Measurements from ENCODE around the gene RPL35A. TPM values are rescaled to one million over a fixed set of nuclear protein-coding genes. Genes with fewer than 3 reads are reported as not detected.
"Not testable (repeated sequence)": the region's sequence is repeated elsewhere in the genome, so short reads cannot be mapped to it uniquely, and the experiment has no call there.

Gene RPL35A
- total and polyA plus RNA-seq, 3 experiments from 2014 or later: 1,301 to 1,628 (median 1,320) TPM

- Histone ChIP-seq H3K27me3 (ENCODE audit: insufficient read depth, low read length, poor library complexity, severe bottlenecking) (no peaks in the 10 kb centered on the region), H3K4me1 (ENCODE audit: insufficient read depth, low read length) (no peaks in the 10 kb centered on the region), H3K27ac (ENCODE audit: low read depth, low read length) (no peak overlapping the region), H3K4me3 (ENCODE audit: low read length) (no peak overlapping the region), H3K36me3 (ENCODE audit: insufficient read depth, low read length) (no peaks in the 10 kb centered on the region), H3K9me3 (ENCODE audit: low read length) (no peaks in the 10 kb centered on the region)
- no peak for DNase-seq
- peaks cover 0 to 1% of the 10 kb centered on the region in 2 donors for H3K27me3 Mint-ChIP-seq
- CTCF ChIA-PET: no interaction called here
- H3K4me1 Mint-ChIP-seq: peaks cover 0 to 6% (median 0%) of the 10 kb centered on the region in 3 donors
- H3K4me3 Mint-ChIP-seq: peak overlapping the region; percentile 21 to 87 (median 64)
- POLR2A ChIA-PET: no interaction called here
- peaks cover 0 to 8% (median 8%) of the 10 kb centered on the region in 3 donors for H3K36me3 Mint-ChIP-seq
- no peaks in the 10 kb centered on the region for H3K9me3 Mint-ChIP-seq
- H3K27ac Mint-ChIP-seq: peak overlapping the region in 6 of 8 donors; percentile 37 to 86 (median 68)
Observed at GRCh38 chr3:197912741-197913476, 37.1 kb upstream of the RPL35A start.

- Histone ChIP-seq H3K36me3 (ENCODE audit: insufficient read depth, low read length) (no peaks in the 10 kb centered on the region), H3K27ac (ENCODE audit: low read depth, low read length) (no peak overlapping the region), H3K4me1 (ENCODE audit: insufficient read depth, low read length) (no peaks in the 10 kb centered on the region), H3K4me3 (ENCODE audit: low read length) (no peak overlapping the region), H3K9me3 (ENCODE audit: low read length) (no peaks in the 10 kb centered on the region), H3K27me3 (ENCODE audit: insufficient read depth, low read length, poor library complexity, severe bottlenecking) (no peaks in the 10 kb centered on the region)
- peak overlapping the region in 2 of 8 donors; percentile 11 to 69 for H3K27ac Mint-ChIP-seq
- DNase-seq: no peak
- no peaks in the 10 kb centered on the region for H3K9me3 Mint-ChIP-seq
- ChIA-PET POLR2A (no interaction called here), CTCF (interaction anchor here (1.9 kb wide), 1 partner anchor 8 kb away, joined by 5 read pairs; no protein-coding TSS in a partner anchor)
- H3K4me1 Mint-ChIP-seq: peaks cover 0 to 6% (median 0%) of the 10 kb centered on the region in 3 donors
- H3K27me3 Mint-ChIP-seq: peaks cover 0 to 1% of the 10 kb centered on the region in 2 donors
- peaks cover 0 to 8% (median 8%) of the 10 kb centered on the region in 3 donors for H3K36me3 Mint-ChIP-seq
- H3K4me3 Mint-ChIP-seq: peak overlapping the region in 3 of 7 donors; percentile 11 to 82 (median 64)
Observed at GRCh38 chr3:197913641-197914380, 36.2 kb upstream of the RPL35A start.

GRCh38 chr3:197921429-197922275, 28.3 kb upstream of the RPL35A start:
- H3K36me3 ChIP-seq (ENCODE audit: insufficient read depth, low read length); CTCF ChIA-PET; POLR2A ChIA-PET; H3K4me1 Mint-ChIP-seq; H3K9me3 ChIP-seq (ENCODE audit: low read length); H3K27me3 Mint-ChIP-seq; H3K4me1 ChIP-seq (ENCODE audit: insufficient read depth, low read length); H3K4me3 Mint-ChIP-seq; H3K9me3 Mint-ChIP-seq; H3K4me3 ChIP-seq (ENCODE audit: low read length); H3K27ac ChIP-seq (ENCODE audit: low read depth, low read length); DNase-seq; H3K27me3 ChIP-seq (ENCODE audit: insufficient read depth, low read length, poor library complexity, severe bottlenecking): not testable (repeated sequence)
- peaks cover 19 to 33% (median 27%) of the 10 kb centered on the region in 3 donors for H3K36me3 Mint-ChIP-seq
- peak overlapping the region in 1 of 8 donors; percentile 24 for H3K27ac Mint-ChIP-seq

- Mint-ChIP-seq H3K27me3 (peaks cover 4% of the 10 kb centered on the region in 2 donors), H3K9me3 (peaks cover 0 to 6% (median 0%) of the 10 kb centered on the region in 5 donors), H3K36me3 (peaks cover 35 to 55% (median 41%) of the 10 kb centered on the region in 3 donors), H3K4me1 (peaks cover 0 to 4% (median 0%) of the 10 kb centered on the region in 3 donors), H3K4me3 (no peak overlapping the region), H3K27ac (no peak overlapping the region)
- H3K9me3 ChIP-seq (ENCODE audit: low read length): no peaks in the 10 kb centered on the region
- H3K4me1 ChIP-seq (ENCODE audit: insufficient read depth, low read length): no peaks in the 10 kb centered on the region
- no peak overlapping the region for H3K27ac ChIP-seq (ENCODE audit: low read depth, low read length)
- H3K27me3 ChIP-seq (ENCODE audit: insufficient read depth, low read length, poor library complexity, severe bottlenecking): no peaks in the 10 kb centered on the region
- H3K36me3 ChIP-seq (ENCODE audit: insufficient read depth, low read length): no peaks in the 10 kb centered on the region
- H3K4me3 ChIP-seq (ENCODE audit: low read length): no peak overlapping the region
- ChIA-PET POLR2A (no interaction called here), CTCF (interaction anchor here (0.9 kb wide), 1 partner anchor 21 kb away, joined by 3 read pairs; no protein-coding TSS in a partner anchor)
- no peak for DNase-seq
Observed at GRCh38 chr3:197926418-197926817, 23.6 kb upstream of the RPL35A start.

- H3K27ac Mint-ChIP-seq; H3K27ac ChIP-seq (ENCODE audit: low read depth, low read length); H3K27me3 ChIP-seq (ENCODE audit: insufficient read depth, low read length, poor library complexity, severe bottlenecking); POLR2A ChIA-PET; H3K36me3 ChIP-seq (ENCODE audit: insufficient read depth, low read length); H3K9me3 Mint-ChIP-seq; DNase-seq; CTCF ChIA-PET; H3K4me1 ChIP-seq (ENCODE audit: insufficient read depth, low read length); H3K4me1 Mint-ChIP-seq; H3K27me3 Mint-ChIP-seq; H3K4me3 ChIP-seq (ENCODE audit: low read length); H3K4me3 Mint-ChIP-seq; H3K9me3 ChIP-seq (ENCODE audit: low read length): not testable (repeated sequence)
- H3K36me3 Mint-ChIP-seq: peaks cover 32 to 53% (median 35%) of the 10 kb centered on the region in 3 donors
Observed at GRCh38 chr3:197927578-197927977, 22.4 kb upstream of the RPL35A start.

GRCh38 chr3:197936819-197937384, 13.1 kb upstream of the RPL35A start:
- Mint-ChIP-seq H3K36me3 (peaks cover 4 to 17% (median 5%) of the 10 kb centered on the region in 3 donors), H3K27me3 (no peaks in the 10 kb centered on the region), H3K27ac (no peak overlapping the region), H3K4me1 (peaks cover 0 to 3% (median 0%) of the 10 kb centered on the region in 3 donors), H3K4me3 (no peak overlapping the region), H3K9me3 (no peaks in the 10 kb centered on the region)
- ChIA-PET CTCF (interaction anchor here (0.6 to 0.9 kb wide), 2 partner anchors 22 to 66 kb away, joined by 3 read pairs; no protein-coding TSS in a partner anchor), POLR2A (interaction anchor here (0.6 kb wide), 1 partner anchor 188 kb away, joined by 4 read pairs; no protein-coding TSS in a partner anchor)
- Histone ChIP-seq H3K27ac (ENCODE audit: low read depth, low read length) (no peak overlapping the region), H3K4me3 (ENCODE audit: low read length) (no peak overlapping the region), H3K4me1 (ENCODE audit: insufficient read depth, low read length) (no peaks in the 10 kb centered on the region), H3K36me3 (ENCODE audit: insufficient read depth, low read length) (no peaks in the 10 kb centered on the region), H3K27me3 (ENCODE audit: insufficient read depth, low read length, poor library complexity, severe bottlenecking) (no peaks in the 10 kb centered on the region), H3K9me3 (ENCODE audit: low read length) (no peaks in the 10 kb centered on the region)
- DNase-seq: no peak

GRCh38 chr3:197940745-197941384, 9.1 kb upstream of the RPL35A start:
- Histone ChIP-seq H3K4me3 (ENCODE audit: low read length) (no peak overlapping the region), H3K27ac (ENCODE audit: low read depth, low read length) (no peak overlapping the region), H3K36me3 (ENCODE audit: insufficient read depth, low read length) (no peaks in the 10 kb centered on the region), H3K4me1 (ENCODE audit: insufficient read depth, low read length) (no peaks in the 10 kb centered on the region), H3K9me3 (ENCODE audit: low read length) (no peaks in the 10 kb centered on the region), H3K27me3 (ENCODE audit: insufficient read depth, low read length, poor library complexity, severe bottlenecking) (no peaks in the 10 kb centered on the region)
- Mint-ChIP-seq H3K9me3 (no peaks in the 10 kb centered on the region), H3K4me3 (no peak overlapping the region), H3K27ac (no peak overlapping the region), H3K36me3 (peaks cover 4 to 17% (median 7%) of the 10 kb centered on the region in 3 donors), H3K4me1 (no peaks in the 10 kb centered on the region), H3K27me3 (no peaks in the 10 kb centered on the region)
- CTCF ChIA-PET: no interaction called here
- POLR2A ChIA-PET: no interaction called here
- no peak for DNase-seq

Measured in CD8-positive, alpha-beta memory T cell (primary cell).